Subcutaneous abdominal adipose tissue (tissue), 5 donors: ENCODE data around the gene FOXP4.
A peak's percentile ranks its signal among the peaks of the same experiment; 100 is the strongest.

Experiments
- H3K27ac ChIP-seq: one replicate; pipeline ENCODE4 v1.7.0; 2013; ENCODE audit warnings: low read depth, mild to moderate bottlenecking, inconsistent platforms, low read length, moderate library complexity
- H3K27me3 ChIP-seq, 5 donors: one replicate each; pipeline ENCODE4 v1.7.0; 2013; ENCODE audit warnings: low read length in 5 of 5, inconsistent platforms in 1 of 5; ENCODE audit not compliant: control insufficient read depth in 5 of 5, insufficient read depth in 4 of 5
- H3K36me3 ChIP-seq, 5 donors: one replicate each; pipeline ENCODE4 v1.7.0; 2013; ENCODE audit warnings: low read length in 5 of 5; ENCODE audit not compliant: control insufficient read depth in 5 of 5, insufficient read depth in 5 of 5
- H3K4me1 ChIP-seq, 5 donors: one replicate each; pipeline ENCODE4 v1.7.0; 2013; ENCODE audit warnings: low read length in 5 of 5, mild to moderate bottlenecking in 3 of 5, moderate library complexity in 1 of 5; ENCODE audit not compliant: control insufficient read depth in 5 of 5, insufficient read depth in 5 of 5
- H3K4me3 ChIP-seq, 5 donors: one replicate each; pipeline ENCODE4 v1.7.0; 2013; ENCODE audit warnings: low read length in 5 of 5, low read depth in 1 of 5
- H3K9ac ChIP-seq, 5 donors: one replicate each; pipeline ENCODE4 v1.7.0; 2013; ENCODE audit warnings: low read length in 5 of 5, mild to moderate bottlenecking in 4 of 5, moderate library complexity in 3 of 5
- H3K9me3 ChIP-seq, 5 donors: one replicate each; pipeline ENCODE4 v1.7.0; 2013; ENCODE audit warnings: low read length in 5 of 5; ENCODE audit not compliant: control insufficient read depth in 5 of 5
- donor health status: healthy.
- donor health status: healthy.
- donor health status: healthy.
- donor health status: healthy.
- donor health status: healthy.

Gene FOXP4

DNA sequence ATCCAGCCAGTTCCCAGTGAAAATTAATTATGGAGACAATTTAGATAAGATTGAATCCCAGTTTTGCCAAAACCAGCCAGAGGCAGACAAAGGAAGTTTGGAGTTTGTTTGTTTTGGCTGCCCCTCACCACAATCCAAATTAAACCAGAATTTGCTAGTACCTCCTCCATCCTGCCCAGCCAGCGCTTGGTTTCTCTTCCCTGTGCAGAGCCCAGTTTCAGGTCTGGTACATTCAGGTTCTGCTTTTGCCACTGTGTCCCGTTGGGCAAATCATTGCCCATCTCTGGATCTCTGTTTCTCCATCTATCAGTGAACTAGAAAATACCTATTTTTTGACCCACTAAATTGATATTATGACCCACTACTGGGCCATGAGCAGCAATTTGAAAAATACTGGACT is 26.4 kb downstream of the FOXP4 start:
- no peak overlapping the region for H3K27ac ChIP-seq
- H3K27me3 ChIP-seq: no peaks in the 10 kb centered on the region
- H3K36me3 ChIP-seq: peaks cover 0 to 47% (median 20%) of the 10 kb centered on the region in 5 donors
- H3K4me1 ChIP-seq: peaks cover 0 to 19% (median 4%) of the 10 kb centered on the region in 5 donors
- H3K9me3 ChIP-seq: no peaks in the 10 kb centered on the region
- no peak overlapping the region for H3K9ac ChIP-seq
- H3K4me3 ChIP-seq: no peak overlapping the region

DNA sequence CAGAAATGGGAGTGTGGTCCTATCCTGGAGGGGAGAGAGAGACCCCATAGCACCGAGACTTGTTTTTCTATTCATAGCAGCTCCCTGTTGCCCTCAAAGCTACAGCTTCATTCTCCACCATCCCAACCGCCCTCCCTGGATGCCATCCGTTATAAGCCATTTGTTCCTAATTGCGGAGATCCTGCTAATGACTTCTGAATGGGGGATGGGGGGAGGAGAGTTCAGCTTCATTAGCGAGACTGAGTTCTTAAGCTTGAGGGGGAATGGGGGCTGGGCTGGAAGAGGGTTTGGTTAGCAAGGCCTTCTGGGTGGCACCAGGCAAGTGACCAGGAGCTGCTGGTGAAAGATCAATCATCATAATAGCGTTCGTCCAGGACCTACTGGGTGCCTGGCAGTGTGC is 27.1 kb downstream of the FOXP4 start:
- H3K27ac ChIP-seq: no peak overlapping the region
- peaks cover 0 to 42% (median 16%) of the 10 kb centered on the region in 5 donors for H3K36me3 ChIP-seq
- H3K9me3 ChIP-seq: no peaks in the 10 kb centered on the region
- no peaks in the 10 kb centered on the region for H3K27me3 ChIP-seq
- no peak overlapping the region for H3K4me3 ChIP-seq
- H3K4me1 ChIP-seq: peaks cover 2 to 20% (median 9%) of the 10 kb centered on the region in 5 donors
- no peak overlapping the region for H3K9ac ChIP-seq

- peaks cover 2 to 21% (median 11%) of the 10 kb centered on the region in 5 donors for H3K4me1 ChIP-seq
Measured at GRCh38 chr6:41573985-41574384, 27.8 kb downstream of the FOXP4 start.

GRCh38 chr6:41575598-41575997 is 29.4 kb downstream of the FOXP4 start:
- Histone ChIP-seq H3K9ac (no peak overlapping the region), H3K4me3 (no peak overlapping the region), H3K27me3 (no peaks in the 10 kb centered on the region), H3K36me3 (peaks cover 0 to 25% (median 4%) of the 10 kb centered on the region in 5 donors), H3K4me1 (peaks cover 2 to 21% (median 11%) of the 10 kb centered on the region in 5 donors), H3K27ac (no peak overlapping the region), H3K9me3 (no peaks in the 10 kb centered on the region)

More at GRCh38 chr6:41573985-41574384, 27.8 kb downstream of the FOXP4 start:
- Histone ChIP-seq H3K27ac (no peak overlapping the region), H3K36me3 (peaks cover 0 to 35% (median 9%) of the 10 kb centered on the region in 5 donors), H3K9ac (no peak overlapping the region), H3K4me3 (no peak overlapping the region), H3K27me3 (no peaks in the 10 kb centered on the region), H3K9me3 (no peaks in the 10 kb centered on the region)

DNA sequence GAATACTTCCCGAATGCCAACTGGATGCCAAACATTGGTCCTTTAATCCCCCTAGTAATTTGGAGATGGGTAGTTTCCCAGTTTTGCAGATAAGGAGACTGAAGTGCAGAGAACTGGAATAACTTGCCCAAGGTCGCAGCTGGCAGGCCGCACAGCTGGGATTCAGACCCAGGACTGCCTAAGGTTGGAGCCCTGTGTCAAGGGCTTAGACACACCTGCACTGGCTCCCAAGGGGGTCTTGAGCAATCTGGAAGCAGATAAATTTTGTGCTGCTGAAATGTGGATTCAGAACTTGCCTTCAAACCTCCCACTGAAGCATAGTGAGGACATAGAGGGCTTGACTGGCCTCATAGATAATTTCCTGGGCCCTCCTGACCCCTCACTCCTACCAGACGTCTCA is 30.5 kb downstream of the FOXP4 start:
- no peaks in the 10 kb centered on the region for H3K27me3 ChIP-seq
- H3K36me3 ChIP-seq: peaks cover 0 to 24% (median 5%) of the 10 kb centered on the region in 5 donors
- peaks cover 2 to 30% (median 19%) of the 10 kb centered on the region in 5 donors for H3K4me1 ChIP-seq
- H3K4me3 ChIP-seq: no peak overlapping the region
- H3K9ac ChIP-seq: no peak overlapping the region
- no peaks in the 10 kb centered on the region for H3K9me3 ChIP-seq
- no peak overlapping the region for H3K27ac ChIP-seq

DNA sequence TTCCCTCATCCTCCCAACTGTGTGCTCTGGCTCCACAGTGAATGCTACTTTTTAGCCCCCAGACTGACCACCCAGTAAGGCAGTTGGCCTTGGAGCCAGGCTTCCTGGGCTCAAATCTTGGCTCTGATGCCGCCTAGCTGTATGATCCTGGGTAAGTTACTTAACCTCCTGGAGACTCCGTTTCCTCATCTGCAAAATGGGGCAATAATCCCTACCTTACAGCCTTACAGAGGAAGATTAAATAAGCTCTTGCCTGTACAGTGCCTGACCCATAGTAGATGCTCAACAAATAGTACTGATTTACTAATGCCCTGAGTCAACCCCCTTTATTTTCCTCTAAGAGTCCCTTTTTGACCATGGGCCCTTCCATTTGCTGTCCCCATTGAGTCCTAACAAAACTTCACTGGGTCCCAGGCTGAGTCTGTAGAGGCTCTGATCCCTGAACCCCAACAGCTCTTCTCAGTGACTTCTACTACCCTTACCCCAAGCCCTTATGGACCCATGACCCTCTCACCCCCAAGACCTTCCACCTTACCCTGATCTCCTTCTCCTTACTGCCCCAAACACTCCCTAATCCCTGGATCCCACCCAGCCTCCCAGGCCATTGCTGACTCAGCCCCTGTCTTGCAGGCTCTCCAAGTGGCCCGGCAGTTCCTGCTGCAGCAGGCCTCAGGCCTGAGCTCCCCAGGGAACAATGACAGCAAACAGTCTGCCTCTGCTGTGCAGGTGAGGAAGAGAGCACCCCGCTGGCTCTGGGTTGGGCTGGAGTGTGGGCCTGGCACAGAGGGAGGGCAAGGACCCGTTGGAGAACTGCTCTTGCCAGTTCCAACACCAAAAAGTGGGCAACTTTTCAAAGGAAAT is 31.4 kb downstream of the FOXP4 start:
- Histone ChIP-seq H3K36me3 (peaks cover 0 to 26% (median 5%) of the 10 kb centered on the region in 5 donors), H3K27me3 (no peaks in the 10 kb centered on the region), H3K27ac (no peak overlapping the region), H3K9me3 (no peaks in the 10 kb centered on the region), H3K4me3 (no peak overlapping the region), H3K4me1 (peaks cover 2 to 34% (median 20%) of the 10 kb centered on the region in 5 donors), H3K9ac (no peak overlapping the region)

DNA sequence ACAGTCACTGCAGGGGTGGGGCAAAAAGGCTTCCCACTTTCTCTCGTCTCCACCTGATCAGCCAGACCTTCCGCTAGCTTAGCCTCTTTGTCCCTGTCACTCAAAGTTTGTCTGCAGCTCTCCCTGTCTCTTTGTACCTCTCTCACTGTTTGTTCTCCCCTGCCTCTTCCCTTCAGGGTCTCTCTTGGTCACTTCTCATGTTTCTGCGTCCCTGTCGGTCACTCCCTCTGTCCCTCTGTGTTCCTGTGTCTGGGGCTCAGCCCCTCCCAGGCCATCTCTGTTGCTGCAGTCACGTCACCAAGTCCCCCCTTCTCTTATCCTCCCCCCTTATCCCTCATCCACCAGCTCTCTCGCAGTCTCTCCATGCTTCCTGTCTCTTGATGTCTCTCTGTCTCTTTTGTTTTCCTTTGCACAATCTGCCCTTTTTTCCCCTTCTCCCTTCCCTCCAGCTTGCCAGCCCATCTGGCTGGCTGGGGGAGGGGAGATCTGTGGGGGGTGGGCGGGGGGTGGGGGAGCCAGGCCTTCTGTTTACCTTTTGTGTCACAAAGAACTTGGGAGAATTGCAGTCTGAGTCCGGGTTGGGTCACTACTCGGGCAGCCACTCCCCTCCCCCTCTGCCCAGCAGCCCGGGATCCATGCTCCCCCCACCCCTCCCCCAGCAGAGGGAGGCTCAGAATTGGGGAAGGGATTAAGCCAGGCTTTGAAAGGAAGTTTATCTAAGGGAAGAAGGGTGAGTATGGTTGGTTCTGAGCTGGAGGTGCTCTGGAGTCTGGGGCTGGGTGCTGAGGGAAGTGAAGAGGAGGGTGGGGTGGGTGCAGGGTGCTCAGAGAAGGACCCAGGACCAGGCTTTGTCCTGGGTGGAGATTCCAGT is 32.3 kb downstream of the FOXP4 start:
- H3K27ac ChIP-seq: no peak overlapping the region
- H3K4me3 ChIP-seq: no peak overlapping the region
- peaks cover 0 to 27% (median 5%) of the 10 kb centered on the region in 5 donors for H3K36me3 ChIP-seq
- H3K9me3 ChIP-seq: no peaks in the 10 kb centered on the region
- no peaks in the 10 kb centered on the region for H3K27me3 ChIP-seq
- H3K4me1 ChIP-seq: peaks cover 2 to 34% (median 20%) of the 10 kb centered on the region in 5 donors
- no peak overlapping the region for H3K9ac ChIP-seq

GRCh38 chr6:41579088-41579610 is 33.0 kb downstream of the FOXP4 start:
- peaks cover 2 to 34% (median 20%) of the 10 kb centered on the region in 5 donors for H3K4me1 ChIP-seq

GRCh38 chr6:41580690-41581089 is 34.5 kb downstream of the FOXP4 start:
- Histone ChIP-seq H3K9me3 (no peaks in the 10 kb centered on the region), H3K27me3 (no peaks in the 10 kb centered on the region), H3K4me3 (no peak overlapping the region), H3K4me1 (peaks cover 2 to 34% (median 20%) of the 10 kb centered on the region in 5 donors), H3K9ac (peak overlapping the region in 1 of 5 donors; percentile 6), H3K36me3 (peaks cover 0 to 41% (median 17%) of the 10 kb centered on the region in 5 donors), H3K27ac (no peak overlapping the region)

More at GRCh38 chr6:41579088-41579610, 33.0 kb downstream of the FOXP4 start:
- Histone ChIP-seq H3K27ac (no peak overlapping the region), H3K4me3 (no peak overlapping the region), H3K27me3 (no peaks in the 10 kb centered on the region), H3K36me3 (peaks cover 0 to 26% (median 6%) of the 10 kb centered on the region in 5 donors), H3K9me3 (no peaks in the 10 kb centered on the region), H3K9ac (no peak overlapping the region)
